ENCODE data around the gene SLC6A18. TPM values are rescaled to one million over a fixed set of nuclear protein-coding genes. Genes with fewer than 3 reads are reported as not detected.

The SLC6A18 gene
- total RNA-seq, 2 donors from 2014 or later = not detected

DNA sequence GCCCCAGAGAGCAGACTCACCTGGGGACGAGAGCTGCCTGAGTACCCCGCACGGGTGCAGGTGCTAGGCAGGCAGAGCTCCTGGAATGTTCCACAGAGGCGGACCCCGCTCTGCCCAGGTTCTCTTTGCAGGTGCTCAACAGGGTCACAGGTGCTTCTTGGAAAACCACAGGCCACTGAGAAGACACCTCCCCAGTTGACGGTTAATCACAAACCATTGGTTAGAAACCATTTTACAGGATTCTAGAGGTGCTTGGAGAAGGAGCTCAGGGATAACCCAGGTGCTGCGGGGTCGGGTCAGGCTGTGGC, 41.1 kb upstream of the SLC6A18 start:
- no peak for DNase-seq (ENCODE audit: low spot score)
- TF ChIP-seq CTCF (IDR thresholded peaks at IDR 0.05) (no peak), POLR2A (IDR thresholded peaks at IDR 0.05) (no peak), POLR2AphosphoS5 (IDR thresholded peaks at IDR 0.05) (no peak)
- no peak overlapping the region for H3K4me3 ChIP-seq
- H3K27me3 ChIP-seq (replicated peaks; ENCODE audit: insufficient read depth) = peaks cover 3% of the 10 kb centered on the region
- H3K4me1 ChIP-seq (replicated peaks) = no peaks in the 10 kb centered on the region
- intact Hi-C loops (cut with DNase I) = no loop called here
- H3K27ac ChIP-seq = no peak overlapping the region
- no peaks in the 10 kb centered on the region for H3K9me3 ChIP-seq
- no peaks in the 10 kb centered on the region for H3K36me3 ChIP-seq
- WGBS = 96% methylated on average over 8 of the region's 8 CpGs

- TF ChIP-seq CTCF (IDR thresholded peaks at IDR 0.05) (no peak), POLR2A (IDR thresholded peaks at IDR 0.05) (no peak), POLR2AphosphoS5 (IDR thresholded peaks at IDR 0.05) (no peak)
- DNase-seq (ENCODE audit: low spot score) = no peak
- no peaks in the 10 kb centered on the region for H3K4me1 ChIP-seq (replicated peaks)
- no peaks in the 10 kb centered on the region for H3K9me3 ChIP-seq
- H3K4me3 ChIP-seq = no peak overlapping the region
- H3K36me3 ChIP-seq = no peaks in the 10 kb centered on the region
- H3K27me3 ChIP-seq (replicated peaks; ENCODE audit: insufficient read depth) = peaks cover 3% of the 10 kb centered on the region
- intact Hi-C loops (cut with DNase I) = no loop called here
- H3K27ac ChIP-seq = no peak overlapping the region
- WGBS = 94% methylated on average over 7 of the region's 7 CpGs
Observed at GRCh38 chr5:1184481-1184880, 40.7 kb upstream of the SLC6A18 start.

DNA sequence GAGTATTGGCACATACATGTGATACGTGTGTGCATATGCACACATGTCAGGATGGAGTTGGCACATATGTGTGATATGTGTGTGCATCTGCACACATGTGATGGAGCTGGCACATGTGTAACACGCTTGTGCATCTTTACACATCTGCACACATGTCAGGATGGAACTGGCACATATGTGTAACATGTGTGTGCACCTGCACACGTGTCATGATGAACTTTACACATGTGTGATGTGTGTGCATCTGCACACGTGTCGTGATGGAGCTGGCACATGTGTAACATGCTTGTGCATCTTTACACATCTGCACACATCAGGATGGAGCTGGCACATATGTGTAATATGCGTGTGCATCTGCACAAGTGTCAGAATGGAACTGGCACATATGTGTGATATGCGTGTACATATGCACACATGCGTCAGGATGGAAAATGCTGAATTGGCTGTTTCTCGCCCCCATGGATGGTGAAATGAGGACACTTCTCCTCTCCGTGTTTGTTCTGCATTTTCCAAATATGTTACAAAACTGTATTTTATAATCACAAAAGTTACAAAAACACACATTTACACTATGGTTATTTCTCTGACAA, 40.0 kb upstream of the SLC6A18 start:
- Histone ChIP-seq H3K9me3 (no peaks in the 10 kb centered on the region), H3K27ac (no peak overlapping the region), H3K36me3 (no peaks in the 10 kb centered on the region), H3K27me3 (replicated peaks; ENCODE audit: insufficient read depth) (peaks cover 3% of the 10 kb centered on the region), H3K4me1 (replicated peaks) (no peaks in the 10 kb centered on the region), H3K4me3 (no peak overlapping the region)
- WGBS = 93% methylated on average over 10 of the region's 10 CpGs
- TF ChIP-seq CTCF (IDR thresholded peaks at IDR 0.05) (no peak), POLR2AphosphoS5 (IDR thresholded peaks at IDR 0.05) (no peak), POLR2A (IDR thresholded peaks at IDR 0.05) (no peak)
- intact Hi-C loops (cut with DNase I) = no loop called here
- DNase-seq (ENCODE audit: low spot score) = no peak

DNA sequence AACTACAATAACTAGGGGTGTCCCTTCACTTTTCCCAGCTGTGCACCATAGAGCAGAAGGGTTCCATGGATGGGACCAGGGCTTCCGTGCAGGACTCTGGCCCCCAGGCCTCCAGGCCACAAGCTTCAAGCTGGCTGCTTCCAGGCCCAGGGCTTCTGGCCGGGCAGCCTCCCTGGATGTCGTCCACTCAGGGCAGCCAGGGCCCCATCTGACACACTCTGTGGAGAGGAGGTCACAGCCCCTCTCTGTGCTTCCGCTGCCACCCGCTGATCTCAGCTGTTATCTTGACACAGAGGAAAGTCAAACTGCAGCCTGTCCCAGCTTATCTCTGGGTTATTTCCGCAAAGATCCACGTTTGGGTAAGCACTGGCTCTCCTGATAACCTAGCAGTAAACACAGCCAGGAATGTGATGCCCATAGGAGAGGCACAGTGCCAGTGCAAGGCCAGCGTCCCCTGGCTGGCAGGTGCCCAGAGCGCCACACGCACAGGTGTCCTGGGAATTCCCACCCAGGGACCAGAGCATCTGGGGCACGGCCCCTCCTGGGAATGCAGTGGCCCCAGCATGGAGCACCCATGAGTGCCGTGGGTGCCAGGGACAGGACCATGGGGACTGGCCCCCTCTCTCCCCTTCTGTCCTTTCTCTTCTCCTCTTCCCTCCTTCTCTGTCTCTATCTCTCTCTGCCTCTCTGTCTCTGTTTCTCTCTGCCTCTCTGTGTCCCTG, 39.4 kb upstream of the SLC6A18 start:
- Histone ChIP-seq H3K9me3 (no peaks in the 10 kb centered on the region), H3K36me3 (no peaks in the 10 kb centered on the region), H3K4me3 (no peak overlapping the region), H3K4me1 (replicated peaks) (no peaks in the 10 kb centered on the region), H3K27ac (no peak overlapping the region), H3K27me3 (replicated peaks; ENCODE audit: insufficient read depth) (peaks cover 3% of the 10 kb centered on the region)
- 71% methylated on average over 12 of the region's 12 CpGs for WGBS
- intact Hi-C loops (cut with DNase I) = no loop called here
- TF ChIP-seq CTCF (IDR thresholded peaks at IDR 0.05) = no peak
- no peak for TF ChIP-seq POLR2AphosphoS5 (IDR thresholded peaks at IDR 0.05)
- TF ChIP-seq POLR2A (IDR thresholded peaks at IDR 0.05) = no peak
- no peak for DNase-seq (ENCODE audit: low spot score)

All from prostate gland (tissue), 2 donors.